HepG2 (cell line): ENCODE measurements around the gene TTLL11. TPM values are rescaled to one million over a fixed set of nuclear protein-coding genes. Genes with fewer than 3 reads are reported as not detected.

Experiments
- ATF7 ChIP-seq, 2 experiments: fragments of 450-650 bp in 1 of 2; sonication (generic) in 1 of 2; formaldehyde crosslinking in 1 of 2; IDR thresholded peaks; 2 replicates each; pipeline versions ENCODE4 v1.4.0 to v1.6.1; 2016 to 2020; ENCODE audit warnings: antibody characterized with exemption in 1 of 2, mild to moderate bottlenecking in 1 of 2, missing genetic modification reagents in 1 of 2
- BRD4 ChIP-seq: sonication (generic); formaldehyde crosslinking; IDR thresholded peaks from 2 replicates; pipeline ENCODE4 v1.4.0; 2020; ENCODE audit warnings: missing genetic modification reagents
- DNMT1 ChIP-seq: sonication (generic); formaldehyde crosslinking; IDR thresholded peaks from 2 replicates; pipeline ENCODE4 v1.5.1; 2020; ENCODE audit warnings: mild to moderate bottlenecking, missing genetic modification reagents
- ERF ChIP-seq: IDR thresholded peaks from 2 replicates; pipeline ENCODE4 v1.6.1; 2018; ENCODE audit warnings: missing biosample characterization, missing genetic modification reagents
- PITX1 ChIP-seq: sonication (generic); formaldehyde crosslinking; IDR thresholded peaks from 2 replicates; pipeline ENCODE4 v1.5.1; 2020; ENCODE audit warnings: mild to moderate bottlenecking, missing genetic modification reagents
- RCOR2 ChIP-seq: IDR thresholded peaks from 2 replicates; pipeline ENCODE4 v1.6.1; 2016; ENCODE audit warnings: missing biosample characterization, missing genetic modification reagents
- RELA ChIP-seq: sonication (generic); formaldehyde crosslinking; IDR thresholded peaks from 2 replicates; pipeline ENCODE4 v1.4.0; 2020; ENCODE audit warnings: missing genetic modification reagents
- SMARCC2 ChIP-seq: fragments of 450-650 bp; IDR thresholded peaks from 2 replicates; pipeline ENCODE4 v1.6.1; 2017; ENCODE audit warnings: antibody characterized with exemption, mild to moderate bottlenecking
- SOX6 ChIP-seq, 2 experiments: fragments of 450-650 bp in 1 of 2; sonication (generic) in 1 of 2; formaldehyde crosslinking in 1 of 2; IDR thresholded peaks; 2 replicates each; pipeline versions ENCODE4 v1.4.0 to v1.6.1; 2017 to 2020; ENCODE audit warnings: antibody characterized with exemption in 1 of 2, mild to moderate bottlenecking in 1 of 2, missing genetic modification reagents in 1 of 2
- ZFAT ChIP-seq: sonication (generic); formaldehyde crosslinking; conservative IDR thresholded peaks from 2 replicates; pipeline ENCODE4 v1.8.1; 2023; ENCODE audit warnings: missing genetic modification reagents, inconsistent platforms
- ZFP36L2 ChIP-seq: sonication (generic); formaldehyde crosslinking; IDR thresholded peaks from 2 replicates; pipeline ENCODE4 v1.4.0; 2020; ENCODE audit warnings: missing genetic modification reagents
- ZFP62 ChIP-seq: sonication (generic); formaldehyde crosslinking; IDR thresholded peaks from 2 replicates; pipeline ENCODE4 v1.4.0; 2020; ENCODE audit warnings: missing genetic modification reagents
- ZNF101 ChIP-seq: sonication (generic); formaldehyde crosslinking; IDR thresholded peaks from 2 replicates; pipeline ENCODE4 v1.4.0; 2020; ENCODE audit warnings: mild to moderate bottlenecking, low read depth, missing genetic modification reagents, borderline replicate concordance
- ZNF256 ChIP-seq: sonication (generic); formaldehyde crosslinking; conservative IDR thresholded peaks from 2 replicates; pipeline ENCODE4 v1.4.0; 2020; ENCODE audit warnings: missing genetic modification reagents
- ZNF264 ChIP-seq: sonication (generic); formaldehyde crosslinking; IDR thresholded peaks from 2 replicates; pipeline ENCODE4 v1.4.0; 2020; ENCODE audit warnings: missing genetic modification reagents
- ZNF383 ChIP-seq: sonication (generic); formaldehyde crosslinking; IDR thresholded peaks from 2 replicates; pipeline ENCODE4 v1.4.0; 2020; ENCODE audit warnings: missing genetic modification reagents, mild to moderate bottlenecking, borderline replicate concordance
- ZNF564 ChIP-seq: sonication (generic); formaldehyde crosslinking; IDR thresholded peaks from 2 replicates; pipeline ENCODE4 v1.8.1; 2023; ENCODE audit warnings: mild to moderate bottlenecking, missing genetic modification reagents
- ZNF761 ChIP-seq: sonication (generic); formaldehyde crosslinking; conservative IDR thresholded peaks from 2 replicates; pipeline ENCODE4 v1.4.0; 2020; ENCODE audit warnings: mild to moderate bottlenecking, missing genetic modification reagents
- ZNF766 ChIP-seq: sonication (generic); formaldehyde crosslinking; IDR thresholded peaks from 2 replicates; pipeline ENCODE4 v1.5.0; 2020; ENCODE audit warnings: missing genetic modification reagents, borderline replicate concordance
- polyA plus RNA-seq, 8 experiments: library from polyadenylated mRNA; depleted of rRNA in 3 of 8; stranded (reverse) in 7 of 8; unstranded in 1 of 8; fragments of >200 nt; fragmentation: Illumina TruSeq in 4 of 8; extraction: Trizol in 4 of 8; gene quantifications; 2 replicates each; pipeline versions ENCODE4 v1.2.1 to v1.2.3, GENCODE V29; 2011 to 2016; ENCODE audit warnings: low read depth in 4 of 8, missing spikeins in 1 of 8, mixed read lengths in 1 of 8; ENCODE audit not compliant: insufficient read depth in 1 of 8
- total RNA-seq, 5 experiments: library from RNA; depleted of rRNA; stranded (reverse); fragments of >200 nt; fragmentation: Illumina TruSeq; extraction: Trizol; gene quantifications; 2 replicates each; pipeline ENCODE4 v1.2.3, GENCODE V29; 2016; ENCODE audit warnings: low read depth in 1 of 5
- TF ChIP-seq, protein P1 (sequence below): sonication (generic); formaldehyde crosslinking; IDR thresholded peaks from 2 replicates; pipeline ENCODE4 v1.4.0; 2020; ENCODE audit warnings: low read depth, mild to moderate bottlenecking, missing genetic modification reagents
- TF ChIP-seq, protein P2 (sequence below): sonication (generic); formaldehyde crosslinking; IDR thresholded peaks from 2 replicates; pipeline ENCODE4; 2020; ENCODE audit warnings: missing genetic modification reagents, mild to moderate bottlenecking, borderline replicate concordance
- TF ChIP-seq, protein P3 (sequence below): sonication (generic); formaldehyde crosslinking; IDR thresholded peaks from 2 replicates; pipeline ENCODE4 v1.5.1; 2020; ENCODE audit warnings: mild to moderate bottlenecking, moderate library complexity, missing genetic modification reagents

TTLL11 gene
- total and polyA plus RNA-seq, 2 of the 13 experiments (the other 11 are each of a cell fraction or from before 2014, with no cell fraction given), result 4.5 to 5.2 TPM

DNA sequence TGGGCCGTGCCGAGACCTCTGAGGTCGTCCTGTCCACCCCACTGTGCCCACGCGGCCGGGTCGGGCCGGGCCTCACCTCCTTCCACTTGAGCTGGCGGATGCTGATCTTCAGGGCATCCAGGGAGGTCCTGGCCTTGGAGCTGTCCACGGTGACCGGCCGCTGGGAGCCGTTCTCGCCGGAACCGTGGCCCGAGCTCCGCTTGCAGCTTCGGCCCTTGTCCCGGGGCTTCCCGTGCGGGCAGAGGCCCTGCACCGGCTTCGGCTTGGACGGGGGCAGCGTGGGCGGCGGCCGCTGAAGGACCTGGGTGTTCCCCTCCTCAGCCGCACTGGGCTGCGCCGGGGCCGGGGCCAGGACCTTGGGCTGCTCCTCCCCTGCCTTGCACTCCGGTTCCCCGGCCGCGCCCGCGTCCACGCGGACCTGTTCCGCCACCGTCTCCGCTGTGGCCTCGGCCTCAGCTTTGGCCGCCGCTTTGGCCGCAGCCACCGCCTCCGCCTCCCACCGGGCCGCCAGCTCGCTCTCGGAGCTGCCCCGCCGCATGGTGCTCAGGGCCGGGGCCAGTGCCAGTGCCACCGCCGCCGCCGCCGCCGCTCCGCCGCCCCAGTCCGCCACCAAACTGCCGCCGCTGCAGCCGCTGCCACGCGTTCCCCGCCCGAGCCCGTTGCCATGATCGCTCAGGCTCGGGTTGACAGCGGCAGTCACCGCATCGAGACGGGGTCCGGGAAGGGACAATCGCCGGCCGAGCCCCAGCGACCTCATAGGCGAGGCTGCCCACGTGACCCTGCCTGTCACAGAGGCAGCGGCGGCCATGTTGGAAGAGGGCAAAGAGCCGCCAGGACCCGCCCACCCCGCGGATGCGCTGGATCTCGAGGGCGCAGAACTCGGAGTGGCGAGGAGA, at the start of gene TTLL11 (continued):
- TF ChIP-seq, protein P1, sequence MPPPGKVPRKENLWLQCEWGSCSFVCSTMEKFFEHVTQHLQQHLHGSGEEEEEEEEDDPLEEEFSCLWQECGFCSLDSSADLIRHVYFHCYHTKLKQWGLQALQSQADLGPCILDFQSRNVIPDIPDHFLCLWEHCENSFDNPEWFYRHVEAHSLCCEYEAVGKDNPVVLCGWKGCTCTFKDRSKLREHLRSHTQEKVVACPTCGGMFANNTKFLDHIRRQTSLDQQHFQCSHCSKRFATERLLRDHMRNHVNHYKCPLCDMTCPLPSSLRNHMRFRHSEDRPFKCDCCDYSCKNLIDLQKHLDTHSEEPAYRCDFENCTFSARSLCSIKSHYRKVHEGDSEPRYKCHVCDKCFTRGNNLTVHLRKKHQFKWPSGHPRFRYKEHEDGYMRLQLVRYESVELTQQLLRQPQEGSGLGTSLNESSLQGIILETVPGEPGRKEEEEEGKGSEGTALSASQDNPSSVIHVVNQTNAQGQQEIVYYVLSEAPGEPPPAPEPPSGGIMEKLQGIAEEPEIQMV (CRISPR knock-in tag), result peak; percentile 45; the same call in 1 of the 2 replicates
- TF ChIP-seq ZNF256 (CRISPR knock-in tag) (no peak), ZNF101 (CRISPR knock-in tag) (no peak), ZNF383 (CRISPR knock-in tag) (no peak), ATF7 (IDR thresholded peaks at IDR 0.05) (no peak), ATF7 (CRISPR knock-in tag; IDR thresholded peaks at IDR 0.05) (no peak), BRD4 (CRISPR knock-in tag) (peak; percentile 53; the same call in 1 of the 2 replicates), ZFAT (CRISPR knock-in tag) (no peak), RELA (CRISPR knock-in tag) (no peak), PITX1 (CRISPR knock-in tag) (0 out of 2 replicates have a peak, but pooled peaks have one; percentile 46), SOX6 (IDR thresholded peaks at IDR 0.05) (no peak), SOX6 (CRISPR knock-in tag; IDR thresholded peaks at IDR 0.05) (no peak; the same call in 1 of the 2 replicates), DNMT1 (CRISPR knock-in tag) (peak; percentile 78; the same call in 1 of the 2 replicates), ZFP36L2 (CRISPR knock-in tag) (no peak), ERF (CRISPR knock-in tag) (peak; percentile 82), ZFP62 (no peak), RCOR2 (CRISPR knock-in tag) (no peak), ZNF564 (CRISPR knock-in tag) (no peak; the same call in 1 of the 2 replicates), ZNF264 (no peak), ZNF766 (peak; percentile 83; the same call in 1 of the 2 replicates), SMARCC2 (no peak), ZNF761 (CRISPR knock-in tag) (no peak)
- TF ChIP-seq, protein P2, sequence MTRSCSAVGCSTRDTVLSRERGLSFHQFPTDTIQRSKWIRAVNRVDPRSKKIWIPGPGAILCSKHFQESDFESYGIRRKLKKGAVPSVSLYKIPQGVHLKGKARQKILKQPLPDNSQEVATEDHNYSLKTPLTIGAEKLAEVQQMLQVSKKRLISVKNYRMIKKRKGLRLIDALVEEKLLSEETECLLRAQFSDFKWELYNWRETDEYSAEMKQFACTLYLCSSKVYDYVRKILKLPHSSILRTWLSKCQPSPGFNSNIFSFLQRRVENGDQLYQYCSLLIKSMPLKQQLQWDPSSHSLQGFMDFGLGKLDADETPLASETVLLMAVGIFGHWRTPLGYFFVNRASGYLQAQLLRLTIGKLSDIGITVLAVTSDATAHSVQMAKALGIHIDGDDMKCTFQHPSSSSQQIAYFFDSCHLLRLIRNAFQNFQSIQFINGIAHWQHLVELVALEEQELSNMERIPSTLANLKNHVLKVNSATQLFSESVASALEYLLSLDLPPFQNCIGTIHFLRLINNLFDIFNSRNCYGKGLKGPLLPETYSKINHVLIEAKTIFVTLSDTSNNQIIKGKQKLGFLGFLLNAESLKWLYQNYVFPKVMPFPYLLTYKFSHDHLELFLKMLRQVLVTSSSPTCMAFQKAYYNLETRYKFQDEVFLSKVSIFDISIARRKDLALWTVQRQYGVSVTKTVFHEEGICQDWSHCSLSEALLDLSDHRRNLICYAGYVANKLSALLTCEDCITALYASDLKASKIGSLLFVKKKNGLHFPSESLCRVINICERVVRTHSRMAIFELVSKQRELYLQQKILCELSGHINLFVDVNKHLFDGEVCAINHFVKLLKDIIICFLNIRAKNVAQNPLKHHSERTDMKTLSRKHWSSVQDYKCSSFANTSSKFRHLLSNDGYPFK, result peak; percentile 81; the same call in 1 of the 2 replicates
- TF ChIP-seq, protein P3, sequence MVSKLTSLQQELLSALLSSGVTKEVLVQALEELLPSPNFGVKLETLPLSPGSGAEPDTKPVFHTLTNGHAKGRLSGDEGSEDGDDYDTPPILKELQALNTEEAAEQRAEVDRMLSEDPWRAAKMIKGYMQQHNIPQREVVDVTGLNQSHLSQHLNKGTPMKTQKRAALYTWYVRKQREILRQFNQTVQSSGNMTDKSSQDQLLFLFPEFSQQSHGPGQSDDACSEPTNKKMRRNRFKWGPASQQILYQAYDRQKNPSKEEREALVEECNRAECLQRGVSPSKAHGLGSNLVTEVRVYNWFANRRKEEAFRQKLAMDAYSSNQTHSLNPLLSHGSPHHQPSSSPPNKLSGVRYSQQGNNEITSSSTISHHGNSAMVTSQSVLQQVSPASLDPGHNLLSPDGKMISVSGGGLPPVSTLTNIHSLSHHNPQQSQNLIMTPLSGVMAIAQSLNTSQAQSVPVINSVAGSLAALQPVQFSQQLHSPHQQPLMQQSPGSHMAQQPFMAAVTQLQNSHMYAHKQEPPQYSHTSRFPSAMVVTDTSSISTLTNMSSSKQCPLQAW (CRISPR knock-in tag), result peak; percentile 86
